WERI-Rb-1 (cell line): ENCODE measurements around the gene RTP2.
A peak's percentile ranks its signal among the peaks of the same experiment; 100 is the strongest.

Experiments
- DNase-seq: peaks from one replicate; pipeline ENCODE4 v3.0.0-alpha.2; 2020
- H3K27ac ChIP-seq: fragments of 250-450 bp; sonication (Bioruptor Pico); 2 replicates; pipeline ENCODE4 v1.5.1; 2020; ENCODE audit warnings: mild to moderate bottlenecking, moderate library complexity
- H3K27me3 ChIP-seq: fragments of 250-450 bp; sonication (Bioruptor Pico); 2 replicates; pipeline ENCODE4 v1.5.1; 2021; ENCODE audit warnings: mild to moderate bottlenecking, low read depth, moderate library complexity; ENCODE audit not compliant: insufficient read depth, severe bottlenecking
- H3K36me3 ChIP-seq: fragments of 250-450 bp; sonication (Bioruptor Pico); 2 replicates; pipeline ENCODE4 v1.5.1; 2020; ENCODE audit warnings: mild to moderate bottlenecking, moderate library complexity
- H3K4me3 ChIP-seq: 2 replicates; pipeline ENCODE4 v1.5.1; 2011; ENCODE audit warnings: low read depth, mild to moderate bottlenecking, control low read depth, low read length
- H3K9me3 ChIP-seq: fragments of 250-450 bp; sonication (Bioruptor Pico); 2 replicates; pipeline ENCODE4 v1.5.1; 2021; ENCODE audit warnings: mild to moderate bottlenecking, moderate library complexity; ENCODE audit not compliant: severe bottlenecking
- TF ChIP-seq, protein P1 (sequence below): IDR thresholded peaks from 2 replicates; pipeline ENCODE4 v1.5.1; 2011; ENCODE audit warnings: low read depth, mild to moderate bottlenecking, control low read depth, inconsistent platforms, low read length

The RTP2 gene

DNA sequence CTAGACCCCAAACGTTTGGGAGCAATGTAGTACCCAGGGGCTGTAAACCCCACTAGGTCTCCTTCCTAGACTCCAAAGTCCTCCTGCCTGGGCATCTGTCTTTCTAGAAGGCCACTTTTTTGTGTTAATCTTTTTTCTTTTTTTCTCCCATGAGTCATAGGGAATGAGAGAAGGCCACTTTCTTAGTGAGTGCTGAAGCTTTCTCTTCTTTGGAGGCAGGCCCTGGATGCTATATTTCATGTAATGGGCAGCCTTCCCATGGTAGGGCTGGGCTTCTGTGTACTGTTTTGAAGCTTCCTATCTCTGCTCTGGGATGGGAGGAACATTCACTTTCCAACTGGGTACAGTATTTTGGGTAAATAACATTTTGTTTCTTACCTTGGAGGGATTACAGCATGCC, 15.2 kb upstream of the RTP2 start:
- Histone ChIP-seq H3K27ac (no peak overlapping the region), H3K9me3 (no peaks in the 10 kb centered on the region), H3K36me3 (no peaks in the 10 kb centered on the region), H3K27me3 (peaks cover 3% of the 10 kb centered on the region), H3K4me3 (no peak overlapping the region)
- TF ChIP-seq, protein P1, sequence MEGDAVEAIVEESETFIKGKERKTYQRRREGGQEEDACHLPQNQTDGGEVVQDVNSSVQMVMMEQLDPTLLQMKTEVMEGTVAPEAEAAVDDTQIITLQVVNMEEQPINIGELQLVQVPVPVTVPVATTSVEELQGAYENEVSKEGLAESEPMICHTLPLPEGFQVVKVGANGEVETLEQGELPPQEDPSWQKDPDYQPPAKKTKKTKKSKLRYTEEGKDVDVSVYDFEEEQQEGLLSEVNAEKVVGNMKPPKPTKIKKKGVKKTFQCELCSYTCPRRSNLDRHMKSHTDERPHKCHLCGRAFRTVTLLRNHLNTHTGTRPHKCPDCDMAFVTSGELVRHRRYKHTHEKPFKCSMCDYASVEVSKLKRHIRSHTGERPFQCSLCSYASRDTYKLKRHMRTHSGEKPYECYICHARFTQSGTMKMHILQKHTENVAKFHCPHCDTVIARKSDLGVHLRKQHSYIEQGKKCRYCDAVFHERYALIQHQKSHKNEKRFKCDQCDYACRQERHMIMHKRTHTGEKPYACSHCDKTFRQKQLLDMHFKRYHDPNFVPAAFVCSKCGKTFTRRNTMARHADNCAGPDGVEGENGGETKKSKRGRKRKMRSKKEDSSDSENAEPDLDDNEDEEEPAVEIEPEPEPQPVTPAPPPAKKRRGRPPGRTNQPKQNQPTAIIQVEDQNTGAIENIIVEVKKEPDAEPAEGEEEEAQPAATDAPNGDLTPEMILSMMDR: no peak
- no peak for DNase-seq

DNA sequence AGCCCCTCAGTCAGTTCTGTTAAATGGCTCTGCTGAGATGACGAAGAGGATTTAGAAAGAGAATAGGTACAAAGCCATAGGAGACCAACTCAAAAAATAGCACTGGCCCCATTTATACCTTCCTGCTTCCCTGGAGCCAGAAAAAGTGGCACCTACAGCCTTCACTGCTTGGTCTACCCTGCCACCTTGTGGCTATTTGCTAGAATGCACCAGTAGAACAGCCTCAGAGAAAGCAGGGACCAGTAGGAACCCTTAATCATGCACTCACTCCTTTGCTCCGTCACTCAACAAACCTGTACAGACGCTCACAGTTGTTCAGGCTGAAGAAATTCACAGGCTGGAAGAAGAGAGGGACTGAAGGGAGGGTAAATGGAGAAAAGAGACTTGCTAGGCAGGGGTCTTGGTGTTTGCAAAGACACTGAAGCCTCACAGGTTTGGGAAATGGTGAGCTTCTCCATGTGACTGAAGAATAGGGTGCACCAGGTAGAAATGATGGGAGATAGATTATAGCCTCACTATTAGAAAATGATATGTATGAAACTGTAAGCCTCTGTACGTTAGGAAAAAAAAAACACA, 12.1 kb upstream of the RTP2 start:
- Histone ChIP-seq H3K36me3 (no peaks in the 10 kb centered on the region), H3K9me3 (no peaks in the 10 kb centered on the region), H3K4me3 (no peak overlapping the region), H3K27me3 (peaks cover 3% of the 10 kb centered on the region), H3K27ac (no peak overlapping the region)
- DNase-seq: peak; percentile 69
- TF ChIP-seq, protein P1: peak; percentile 91

DNA sequence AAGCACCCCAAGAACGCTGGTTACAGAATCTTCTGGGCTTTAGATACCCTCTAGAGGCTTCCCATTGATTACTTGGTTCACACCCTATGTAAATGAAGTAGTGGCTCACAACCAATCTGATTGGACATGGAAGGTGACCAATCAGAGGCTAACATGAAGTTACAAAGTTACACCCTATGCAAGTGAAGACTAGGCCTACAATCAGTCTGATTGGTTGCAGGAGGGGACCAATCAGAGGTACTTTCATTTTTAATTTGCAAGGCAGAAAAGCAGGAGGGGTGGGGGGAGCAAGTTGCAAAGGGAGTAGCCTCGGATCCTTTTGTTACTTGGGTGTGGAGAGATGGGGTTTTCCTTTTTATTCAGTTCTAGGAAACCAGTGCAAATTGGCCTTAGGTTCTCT, 11.1 kb upstream of the RTP2 start:
- TF ChIP-seq, protein P1: no peak
- Histone ChIP-seq H3K36me3 (no peaks in the 10 kb centered on the region), H3K4me3 (no peak overlapping the region), H3K27me3 (peaks cover 3% of the 10 kb centered on the region), H3K27ac (no peak overlapping the region), H3K9me3 (no peaks in the 10 kb centered on the region)
- DNase-seq: no peak

DNA sequence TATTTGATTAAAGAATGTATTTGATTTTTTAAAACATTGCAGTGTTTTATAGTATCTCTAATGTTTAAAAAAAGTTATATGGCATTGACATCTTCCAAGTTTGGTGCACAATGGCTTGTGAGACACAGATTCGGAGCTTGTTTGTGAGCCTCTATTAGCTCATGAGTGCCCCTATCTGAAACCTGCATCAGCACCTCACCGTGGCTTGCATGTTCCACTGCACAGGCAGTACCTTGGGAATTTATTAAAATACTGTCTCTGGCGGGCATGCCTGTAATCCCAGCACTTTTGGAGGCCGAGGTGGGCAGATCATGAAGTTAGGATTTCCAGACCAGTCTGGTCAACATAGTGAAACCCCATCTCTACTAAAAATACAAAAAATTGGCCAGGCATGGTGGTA, 6.8 kb upstream of the RTP2 start:
- no peak overlapping the region for H3K27ac ChIP-seq
- no peak overlapping the region for H3K4me3 ChIP-seq
- H3K27me3 ChIP-seq: peaks cover 16% of the 10 kb centered on the region
- DNase-seq: peak; percentile 34
- TF ChIP-seq, protein P1: peak; percentile 50
- H3K9me3 ChIP-seq: no peaks in the 10 kb centered on the region
- no peaks in the 10 kb centered on the region for H3K36me3 ChIP-seq

DNA sequence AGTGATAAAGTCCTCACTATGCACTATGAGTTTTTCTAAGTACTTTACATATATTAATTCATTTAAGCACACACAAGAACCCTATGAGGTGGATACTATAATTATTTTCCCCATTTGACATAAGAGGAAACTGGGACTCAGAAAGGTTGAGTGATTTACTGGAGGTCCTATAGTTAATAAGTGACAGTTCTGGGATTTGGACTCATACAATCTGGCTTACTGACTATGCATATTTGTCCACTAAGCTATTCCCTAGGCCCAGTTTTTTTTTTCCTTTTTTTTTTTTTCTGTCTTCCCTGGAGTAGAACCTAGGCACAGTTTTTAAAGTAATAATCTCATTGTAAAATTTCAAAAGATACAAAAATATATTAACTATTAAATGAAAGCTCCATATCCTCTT, 6.3 kb upstream of the RTP2 start:
- Histone ChIP-seq H3K27me3 (peaks cover 16% of the 10 kb centered on the region), H3K4me3 (no peak overlapping the region), H3K9me3 (no peaks in the 10 kb centered on the region), H3K27ac (no peak overlapping the region), H3K36me3 (no peaks in the 10 kb centered on the region)
- DNase-seq: no peak
- TF ChIP-seq, protein P1: no peak

DNA sequence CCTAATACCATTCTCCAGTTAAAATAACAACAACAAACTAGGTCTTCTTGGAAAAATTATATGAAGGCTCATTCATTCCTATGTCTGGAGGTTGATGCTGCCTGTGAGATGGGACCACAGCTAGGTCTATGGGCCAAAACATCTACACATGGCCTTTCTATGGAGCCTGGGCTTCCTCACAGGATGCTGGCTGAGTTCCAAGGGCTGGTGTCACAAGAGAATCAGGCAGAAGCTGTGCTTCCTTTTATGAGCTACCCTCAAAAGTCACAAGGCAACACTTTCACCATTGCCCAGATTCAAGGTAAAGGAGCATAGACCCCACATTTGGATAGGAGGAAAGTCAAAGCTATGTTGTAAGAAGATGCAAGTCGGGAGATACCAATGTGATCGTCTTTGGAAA, 4.6 kb upstream of the RTP2 start:
- peaks cover 16% of the 10 kb centered on the region for H3K27me3 ChIP-seq
- no peak overlapping the region for H3K4me3 ChIP-seq
- H3K9me3 ChIP-seq: no peaks in the 10 kb centered on the region
- TF ChIP-seq, protein P1: no peak
- no peak for DNase-seq
- H3K36me3 ChIP-seq: no peaks in the 10 kb centered on the region
- no peak overlapping the region for H3K27ac ChIP-seq
